GM03348 (cell line): ENCODE measurements around the gene FKTN.
"Not testable (repeated sequence)": the region's sequence is repeated elsewhere in the genome, so short reads cannot be mapped to it uniquely, and the experiment has no call there.

Experiments
- DNase-seq: peaks from one replicate; pipeline ENCODE4 v3.0.0; 2012; ENCODE audit warnings: low spot score

Gene FKTN

GRCh38 chr9:105557804-105558610 lies at the start of gene FKTN:
Gene FKTN (plus strand): TSS chr9:105558131. CDS start chr9:105575033, 16,902 bp downstream.
- peak; percentile 94 for DNase-seq

- no peak for DNase-seq
These were observed 49.4 kb upstream of the FKTN start for GRCh38 chr9:105508530-105508929.

- DNase-seq = peak; percentile 63
These were observed 47.9 kb upstream of the FKTN start for GRCh38 chr9:105510024-105510423.

- no peak for DNase-seq
These were observed 46.5 kb upstream of the FKTN start for GRCh38 chr9:105511446-105511845.

GRCh38 chr9:105515811-105516413 lies 42.0 kb upstream of the FKTN start:
- no peak for DNase-seq

GRCh38 chr9:105519710-105520369 lies 38.1 kb upstream of the FKTN start:
- not testable (repeated sequence) for DNase-seq

GRCh38 chr9:105520992-105521391 lies 36.9 kb upstream of the FKTN start:
- DNase-seq = not testable (repeated sequence)

GRCh38 chr9:105522618-105523385 lies 35.1 kb upstream of the FKTN start:
- not testable (repeated sequence) for DNase-seq

- DNase-seq = no peak
These were observed 26.4 kb upstream of the FKTN start for GRCh38 chr9:105531530-105531929.

- DNase-seq = no peak
These were observed 21.8 kb upstream of the FKTN start for GRCh38 chr9:105535920-105536668.

GRCh38 chr9:105539452-105539851 lies 18.5 kb upstream of the FKTN start:
- no peak for DNase-seq

- no peak for DNase-seq
These were observed 16.1 kb upstream of the FKTN start for GRCh38 chr9:105541838-105542237.

- no peak for DNase-seq
These were observed 3.9 kb upstream of the FKTN start for GRCh38 chr9:105554042-105554441.

- no peak for DNase-seq
These were observed 14.5 kb downstream of the FKTN start for GRCh38 chr9:105572455-105572854.

- DNase-seq = not testable (repeated sequence)
These were observed 22.0 kb downstream of the FKTN start for GRCh38 chr9:105579952-105580351.

- DNase-seq = not testable (repeated sequence)
These were observed 23.6 kb downstream of the FKTN start for GRCh38 chr9:105581550-105581949.

GRCh38 chr9:105593145-105593544 lies 35.2 kb downstream of the FKTN start:
- DNase-seq = no peak

GRCh38 chr9:105608721-105609598 lies 51.0 kb downstream of the FKTN start:
- peak; percentile 45 for DNase-seq

- no peak for DNase-seq
These were observed 63.1 kb downstream of the FKTN start for GRCh38 chr9:105621001-105621400.

- no peak for DNase-seq
These were observed 67.2 kb downstream of the FKTN start for GRCh38 chr9:105625088-105625487.
